ENCODE results near the gene RIOK1.

Gene RIOK1

DNA sequence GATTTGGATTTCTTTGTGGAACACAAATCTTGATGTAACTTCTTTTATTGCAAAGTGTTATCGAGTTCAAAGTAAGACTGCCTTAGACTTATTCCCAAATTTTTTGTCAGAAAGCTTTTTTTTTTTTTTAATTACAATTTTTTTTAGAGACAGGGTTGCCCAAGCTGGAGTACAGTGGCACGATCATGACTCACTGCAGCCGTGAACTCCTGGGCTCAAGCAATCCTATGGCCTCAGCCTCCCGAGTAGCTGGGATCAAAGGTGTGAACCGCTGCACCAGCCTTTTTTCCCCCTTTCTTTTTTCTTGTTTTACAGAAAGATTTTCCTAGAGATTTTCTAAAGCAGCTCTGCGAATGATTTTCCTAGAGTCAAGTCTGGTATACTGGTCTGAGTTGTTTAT, 2.8 kb downstream of the RIOK1 start:
- TF ChIP-seq CTCF (conservative IDR thresholded peaks at IDR 0.05), result no peak
- no peak overlapping the region for H3K27ac ChIP-seq

DNA sequence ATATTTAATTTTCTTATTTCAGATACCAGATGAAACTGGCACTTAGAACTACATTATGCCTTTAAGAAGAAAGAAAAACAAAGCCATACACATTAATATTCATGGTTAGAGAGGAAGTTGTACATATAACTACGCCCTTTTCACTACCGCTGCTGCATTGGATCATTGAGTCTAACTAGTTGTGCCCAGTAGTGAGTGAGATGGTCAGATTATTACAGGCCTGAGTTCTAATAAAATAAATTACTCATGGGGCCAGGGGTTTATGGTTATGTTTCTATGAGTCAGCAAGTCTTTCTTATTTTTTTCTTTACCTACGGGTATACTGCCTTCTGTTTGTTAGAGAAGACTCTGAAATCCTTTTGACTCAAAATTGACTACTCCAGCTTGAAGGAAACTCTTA, 11.5 kb downstream of the RIOK1 start:
- no peak for TF ChIP-seq CTCF (conservative IDR thresholded peaks at IDR 0.05)
- no peak overlapping the region for H3K27ac ChIP-seq

DNA sequence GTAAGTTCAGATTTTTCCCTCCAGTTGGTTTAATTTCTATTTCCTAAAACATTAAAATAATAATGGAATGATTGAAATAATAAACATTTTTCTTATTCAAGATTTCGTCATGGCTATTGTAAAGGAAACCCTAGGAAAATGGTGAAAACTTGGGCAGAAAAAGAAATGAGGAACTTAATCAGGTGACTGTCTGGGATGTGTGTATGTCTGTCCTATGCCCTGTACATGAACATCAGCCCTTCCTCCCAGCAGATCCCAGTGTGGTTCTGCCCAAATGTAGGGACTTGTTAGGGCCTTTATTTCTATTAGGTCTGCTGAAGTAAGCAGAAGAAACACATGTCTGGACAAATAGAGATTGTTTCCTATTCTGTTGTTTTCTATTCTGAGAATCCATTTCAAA, 13.1 kb downstream of the RIOK1 start:
- TF ChIP-seq CTCF (conservative IDR thresholded peaks at IDR 0.05), result no peak
- no peak overlapping the region for H3K27ac ChIP-seq

- TF ChIP-seq CTCF (conservative IDR thresholded peaks at IDR 0.05), result no peak
- no peak overlapping the region for H3K27ac ChIP-seq
These were observed 14.9 kb downstream of the RIOK1 start for GRCh38 chr6:7404546-7404945.

- H3K27ac ChIP-seq, result no peak overlapping the region
- TF ChIP-seq CTCF (conservative IDR thresholded peaks at IDR 0.05), result no peak
These were observed 17.1 kb downstream of the RIOK1 start for GRCh38 chr6:7406743-7407142.

DNA sequence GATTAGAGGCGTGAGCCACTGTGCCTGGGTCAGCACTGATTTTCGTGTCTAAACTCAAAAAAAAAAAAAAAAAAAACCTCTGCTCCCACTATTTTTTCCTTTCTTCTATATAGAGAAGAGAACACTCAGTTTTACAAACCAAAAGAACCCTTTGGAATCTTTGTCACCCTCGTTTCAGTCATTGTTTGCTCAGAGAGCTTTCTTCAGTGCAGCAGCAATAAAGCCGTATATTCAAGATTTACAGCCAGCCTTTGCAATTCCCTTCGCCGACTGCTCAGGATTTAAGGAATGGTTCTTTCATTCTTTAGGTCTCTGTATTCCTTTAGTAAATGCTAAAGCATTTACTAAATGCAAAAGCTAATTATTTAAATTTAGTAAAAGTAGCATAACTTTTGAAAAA, 20.1 kb downstream of the RIOK1 start:
- no peak for TF ChIP-seq CTCF (conservative IDR thresholded peaks at IDR 0.05)

GRCh38 chr6:7410851-7411250, 21.2 kb downstream of the RIOK1 start:
- H3K27ac ChIP-seq, result no peak overlapping the region
- no peak for TF ChIP-seq CTCF (conservative IDR thresholded peaks at IDR 0.05)

More for the DNA sequence above, 20.1 kb downstream of the RIOK1 start:
- H3K27ac ChIP-seq, result no peak overlapping the region

- no peak overlapping the region for H3K27ac ChIP-seq
- no peak for TF ChIP-seq CTCF (conservative IDR thresholded peaks at IDR 0.05)
These were observed 21.7 kb downstream of the RIOK1 start for GRCh38 chr6:7411328-7411727.

Data from VCaP (cell line).